Activated CD4-positive, alpha-beta T cell treated with anti-CD3 and anti-CD28 coated beads, Interleukin-10, Interleukin-2, amounts not matched to agents 100 ng/mL and 50 ng/mL, durations not matched to agents 16 hours and 8 hours (primary cell): ENCODE measurements around the gene TCF20.

Source experiments
- DNase-seq: peaks from one replicate; pipeline ENCODE4 v3.0.0-alpha.2; 2020

Gene TCF20

DNA sequence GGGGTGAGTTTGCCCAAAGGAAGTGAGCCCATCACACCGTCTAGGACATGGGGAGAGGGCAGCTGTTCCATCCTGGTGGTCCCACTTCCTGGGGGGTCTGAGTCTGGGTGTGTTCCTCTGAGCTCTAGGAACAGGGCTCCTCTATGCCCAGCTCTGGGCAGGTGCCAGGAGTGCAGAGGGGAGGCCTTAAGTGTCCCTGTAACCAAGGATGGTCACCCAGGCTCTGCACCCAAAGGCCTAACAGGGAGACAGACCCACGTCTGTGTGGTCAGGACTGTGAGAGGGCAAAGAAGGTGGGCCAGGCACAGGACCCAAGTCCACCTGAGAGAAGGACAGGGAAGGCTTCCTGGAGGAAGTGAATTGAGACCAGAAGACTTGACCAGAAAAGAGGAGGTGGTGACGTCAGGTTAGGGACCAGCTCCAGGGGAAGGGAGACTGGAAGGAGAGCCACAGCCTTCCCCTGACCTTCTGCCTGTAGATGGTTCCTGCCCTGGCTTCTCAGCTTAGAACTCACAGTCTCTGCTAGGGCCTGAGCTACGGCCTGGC is 11.3 kb upstream of the TCF20 start:
- DNase-seq, result no peak

DNA sequence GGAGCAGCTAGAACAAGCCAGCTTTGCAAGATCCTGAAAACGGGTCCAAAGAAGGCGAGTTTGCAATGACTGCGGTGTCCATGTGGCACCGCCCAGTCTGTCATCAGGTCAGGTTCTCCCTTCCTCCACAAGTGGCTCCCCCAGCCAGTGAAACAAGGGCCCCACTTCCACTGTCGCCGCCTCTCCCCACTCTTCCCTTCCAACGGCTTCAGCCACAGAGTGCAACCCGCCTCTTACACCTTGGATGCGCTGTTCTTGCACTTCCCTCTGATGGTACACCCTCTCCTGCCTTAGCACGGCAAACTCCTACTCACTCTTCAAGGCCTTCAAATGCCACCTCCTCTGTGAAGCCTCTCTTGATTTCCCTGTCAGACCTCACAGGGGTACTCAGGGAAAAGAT is 10.8 kb upstream of the TCF20 start:
- DNase-seq, result no peak

DNA sequence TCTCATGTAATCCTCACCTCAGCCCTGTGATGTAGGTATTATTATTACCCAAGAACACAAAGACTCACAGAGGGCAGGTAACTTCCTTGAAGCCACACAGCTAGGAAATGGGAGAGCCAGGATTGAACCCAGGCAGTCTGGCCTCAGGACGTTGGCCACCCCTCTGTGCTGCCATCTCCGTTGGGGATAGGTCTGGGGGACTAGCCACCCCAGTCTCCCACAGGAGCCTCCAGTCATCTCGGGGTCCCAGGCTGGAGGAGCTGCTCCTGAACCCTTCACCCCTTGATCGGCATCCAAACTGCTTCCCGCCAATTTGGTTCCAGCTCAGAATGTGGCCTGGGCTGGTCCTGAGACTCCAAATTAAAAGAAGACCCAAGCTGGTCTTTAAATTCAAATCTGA is 10.4 kb upstream of the TCF20 start:
- DNase-seq, result no peak

DNA sequence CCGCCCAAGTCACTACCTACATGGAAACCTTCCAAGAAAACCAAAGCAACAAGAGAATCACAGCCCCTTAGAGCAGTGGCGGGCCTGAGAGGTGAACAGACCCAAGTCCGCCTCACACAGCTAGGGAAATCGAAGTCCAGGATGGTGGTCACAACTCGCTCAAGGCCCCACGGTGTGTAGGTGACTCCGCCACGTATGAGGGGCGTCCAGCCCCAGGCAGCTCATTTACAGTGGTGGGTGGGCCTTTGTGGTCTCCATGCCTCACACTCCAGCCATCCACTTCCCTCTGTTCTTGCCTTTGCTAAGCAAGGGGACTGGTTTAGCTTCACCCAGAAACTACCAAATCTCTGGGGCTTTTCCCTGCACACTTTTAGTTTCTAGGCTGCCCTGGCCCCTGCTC is 9.7 kb upstream of the TCF20 start:
- DNase-seq, result no peak

DNA sequence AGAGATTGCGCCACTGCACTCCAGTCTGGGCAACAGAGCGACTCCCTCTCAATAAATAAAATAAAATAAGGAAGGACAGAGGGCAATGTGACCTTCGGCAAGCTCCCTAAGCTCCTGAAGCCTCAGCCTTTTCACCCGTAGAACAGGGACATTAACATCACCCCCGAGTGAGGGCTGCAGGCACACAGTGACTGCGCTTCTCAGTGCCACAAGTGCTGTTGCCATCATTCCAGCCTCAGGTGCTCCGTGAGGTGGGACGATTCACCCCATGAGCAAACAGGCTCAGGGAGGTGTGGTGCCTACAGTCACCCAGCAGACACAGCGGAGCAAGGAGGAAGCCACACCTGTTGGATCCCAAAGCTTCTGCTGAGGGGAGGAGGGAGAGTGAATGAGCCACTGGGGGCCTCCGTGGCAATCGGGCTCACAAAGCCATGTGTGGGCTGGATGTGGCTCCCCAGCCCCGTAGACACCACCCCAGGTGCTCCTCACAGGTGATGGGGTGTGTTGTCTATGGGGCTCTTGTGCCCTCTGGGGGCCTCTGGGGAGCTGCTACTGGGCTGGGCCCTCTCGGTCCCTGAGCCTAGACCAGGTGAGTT is 9.1 kb upstream of the TCF20 start:
- DNase-seq, result no peak

DNA sequence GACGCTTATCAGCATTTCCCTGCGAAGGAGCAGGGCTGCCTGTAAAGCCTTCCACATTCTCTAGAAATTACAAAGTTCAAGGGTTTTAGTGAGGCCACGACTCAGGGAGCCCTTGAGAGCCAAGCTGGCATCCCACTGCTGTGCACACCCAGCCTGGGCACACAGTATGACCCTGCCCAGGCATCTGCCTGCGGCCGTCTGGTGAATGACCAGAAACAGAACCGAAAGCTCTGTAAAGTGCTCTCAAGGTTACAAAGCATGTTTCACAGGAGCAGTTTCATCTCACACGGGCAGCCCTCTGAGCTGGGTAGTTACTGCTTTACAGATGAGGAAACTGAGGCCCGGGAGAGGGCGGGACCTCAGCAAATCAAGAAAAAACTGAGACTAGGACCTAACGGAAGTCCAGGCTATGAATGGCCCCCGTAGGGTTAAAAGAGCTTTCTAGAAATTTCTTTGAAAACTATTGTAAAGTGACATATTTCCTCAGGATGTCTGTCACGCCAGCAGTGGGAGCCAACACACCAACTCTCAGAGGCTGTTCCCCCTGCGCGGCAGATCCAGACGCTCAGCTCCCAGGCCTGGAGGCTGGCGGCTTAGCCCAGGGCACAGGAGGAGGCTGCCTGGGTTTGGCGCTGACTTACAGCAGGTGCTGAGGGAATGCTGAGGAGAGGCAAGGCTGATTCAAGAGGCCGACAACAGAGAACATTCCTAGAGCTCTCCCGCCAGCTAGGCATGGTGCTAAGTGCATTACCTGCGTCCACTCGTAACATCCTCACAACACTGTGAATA is 7.7 kb upstream of the TCF20 start:
- no peak for DNase-seq

DNA sequence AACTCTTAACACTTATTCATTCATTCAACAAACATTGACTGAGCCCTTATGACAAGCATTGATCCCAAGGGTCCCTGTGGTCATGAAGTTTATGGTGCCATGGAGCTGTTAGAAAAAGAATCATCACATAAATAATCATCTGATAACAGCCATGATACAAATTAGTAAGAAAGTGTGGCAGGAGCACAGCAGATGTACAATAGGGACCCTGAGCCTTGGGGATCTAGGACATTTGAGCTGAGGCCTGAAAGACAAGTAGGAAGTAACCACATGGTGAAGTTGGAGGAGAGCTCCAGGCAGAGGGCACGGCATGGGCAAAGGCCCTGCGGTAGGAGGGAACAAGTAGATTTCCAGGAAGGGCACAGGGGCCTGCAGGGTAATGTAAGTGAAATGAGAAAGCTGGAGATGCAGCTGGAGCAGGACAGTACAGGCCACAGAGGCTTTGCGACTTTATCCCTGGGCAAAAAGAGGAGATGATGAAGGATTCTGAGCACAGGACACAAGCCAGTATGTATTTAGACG is 6.8 kb upstream of the TCF20 start:
- DNase-seq, result no peak

DNA sequence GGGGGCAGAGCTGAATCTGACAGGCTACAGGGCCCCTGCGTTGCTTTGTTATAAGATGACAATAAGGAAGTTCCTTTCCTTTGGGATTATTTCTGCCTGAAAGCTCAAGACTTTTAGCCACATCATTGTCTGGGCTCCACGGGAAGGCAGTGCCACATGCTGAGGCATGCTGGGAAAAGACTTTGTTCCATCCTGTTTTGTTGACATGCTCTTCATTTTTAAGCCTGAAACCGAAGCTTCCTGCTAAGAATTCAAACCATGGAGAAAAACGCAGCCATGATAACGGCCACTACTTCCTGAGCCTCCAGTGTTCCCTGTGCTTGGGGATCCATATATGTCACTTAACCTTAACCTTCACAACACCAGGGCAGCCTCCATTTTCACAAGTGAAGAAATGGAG is 5.5 kb upstream of the TCF20 start:
- DNase-seq, result no peak

DNA sequence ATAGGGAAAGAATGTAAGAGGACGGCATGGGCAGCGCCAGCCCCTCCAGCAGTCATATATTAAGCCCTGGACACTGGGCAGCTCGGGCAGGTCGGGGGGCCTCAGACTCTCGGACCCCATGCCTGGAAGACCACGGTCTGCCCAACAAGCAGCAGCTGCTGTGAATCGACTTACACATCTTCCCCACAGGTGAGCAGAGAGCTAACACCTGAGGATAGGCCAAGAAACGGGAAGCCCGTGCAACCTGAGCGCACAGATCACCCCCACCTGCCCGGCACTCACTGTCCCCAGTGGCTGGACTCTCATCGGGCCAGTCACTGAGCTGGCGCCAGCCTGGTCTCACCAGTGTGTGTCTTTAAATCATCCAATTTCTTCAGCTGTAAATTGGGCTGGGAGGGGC is 4.7 kb upstream of the TCF20 start:
- no peak for DNase-seq

DNA sequence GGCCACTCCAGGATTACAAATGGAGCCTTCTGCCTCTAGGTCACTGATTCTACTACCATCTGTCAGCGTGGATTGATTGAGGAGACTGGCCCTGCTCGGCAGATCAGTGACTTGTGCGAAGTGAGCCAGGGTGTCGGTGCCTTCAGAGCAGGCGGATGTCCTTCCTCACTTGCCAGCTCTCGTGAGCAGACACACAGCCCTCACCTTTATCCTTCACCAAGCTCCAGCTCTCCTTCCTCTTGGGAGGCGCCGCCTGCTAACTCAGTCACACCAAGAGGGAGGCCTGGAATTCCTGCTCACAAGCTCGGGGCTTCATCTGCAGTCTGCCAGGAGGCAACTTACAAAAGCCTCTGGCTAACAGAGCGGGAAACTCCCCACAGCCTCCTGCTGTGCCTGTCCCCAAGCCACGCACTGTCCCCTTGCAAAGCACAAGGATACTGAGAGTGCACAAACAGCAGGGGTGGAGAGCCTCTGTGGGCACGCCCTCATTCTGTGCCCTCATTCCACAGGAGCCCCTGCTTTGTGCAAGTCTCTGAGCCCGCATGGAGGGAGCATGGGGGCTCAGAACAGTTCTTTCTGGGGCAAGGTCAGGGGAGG is 3.5 kb upstream of the TCF20 start:
- DNase-seq, result no peak

DNA sequence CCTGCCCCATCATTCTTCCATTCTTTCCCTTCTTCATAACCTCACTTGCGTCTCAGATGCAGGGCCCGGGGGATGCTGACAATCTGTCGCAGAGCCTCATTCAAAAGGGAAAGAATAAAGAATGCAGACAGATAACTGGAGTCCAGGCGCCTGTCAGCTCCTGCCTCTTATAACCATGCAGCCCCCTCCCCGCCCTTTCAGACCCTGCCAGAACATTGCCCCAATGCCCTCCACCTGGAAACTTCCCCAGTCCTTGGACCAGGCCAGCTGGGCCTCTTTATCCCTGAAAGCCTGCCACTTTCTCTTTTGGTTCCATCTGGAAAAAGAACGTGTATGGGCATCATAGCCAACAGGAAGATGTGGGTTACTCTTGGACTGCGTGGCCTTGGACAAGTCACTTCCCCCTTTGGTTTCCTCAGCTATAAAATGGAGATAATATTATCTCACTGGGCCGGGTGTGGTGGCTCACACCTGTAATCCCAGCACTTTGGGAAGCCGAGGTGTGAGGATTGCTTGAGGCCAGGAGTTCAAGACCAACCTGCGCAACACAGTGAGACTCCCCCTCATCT is 2.1 kb upstream of the TCF20 start:
- no peak for DNase-seq

DNA sequence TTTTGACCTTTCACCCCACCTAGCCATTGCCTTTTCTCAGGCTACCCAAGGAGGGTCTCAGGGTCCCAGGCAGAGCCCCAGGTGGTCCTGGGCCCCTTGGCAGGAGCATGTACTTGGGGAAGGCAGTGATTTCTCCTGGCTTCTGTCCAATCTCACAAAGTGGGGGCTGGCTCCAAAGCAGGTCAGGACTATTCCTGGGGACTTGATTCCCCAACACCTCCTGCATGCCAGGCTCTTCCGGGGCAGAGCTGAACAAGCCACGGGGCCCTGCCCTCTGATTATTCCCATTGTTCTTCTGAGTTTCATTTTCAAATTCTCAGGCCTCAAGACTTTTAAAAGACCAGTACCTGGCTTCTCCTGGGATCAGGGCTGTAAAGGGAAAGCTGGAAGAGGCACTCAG is 1.5 kb upstream of the TCF20 start:
- DNase-seq, result no peak

DNA sequence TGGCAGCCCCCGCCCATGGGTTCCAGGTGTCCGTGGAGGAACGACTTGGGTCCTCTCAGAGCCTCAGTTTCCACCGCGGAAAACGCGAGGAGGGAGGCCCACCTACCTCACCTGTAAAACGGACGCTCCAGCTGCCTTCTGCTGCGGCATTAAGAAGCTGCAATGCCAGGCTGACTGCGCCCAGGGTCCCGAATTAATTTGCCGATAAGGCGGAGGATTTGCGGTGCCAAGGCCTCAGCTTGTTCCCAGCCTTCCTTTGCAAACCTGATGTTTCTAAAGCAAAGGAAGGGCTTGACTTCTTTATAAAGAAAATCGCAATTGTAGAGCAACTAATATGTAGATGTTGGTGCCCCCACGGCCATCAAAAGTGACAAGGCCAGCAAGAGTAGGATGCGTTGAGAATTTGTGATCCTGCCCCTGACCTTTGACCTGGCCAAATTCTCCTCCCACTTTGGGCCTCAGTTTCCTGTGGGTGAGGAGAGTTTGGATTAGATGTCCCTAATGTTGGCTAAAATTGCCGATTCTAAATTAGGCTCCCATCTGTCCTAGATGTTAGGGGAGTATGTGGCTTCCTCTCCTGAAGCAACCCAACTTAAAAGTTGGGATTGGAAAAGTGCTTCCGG is 849 bp upstream of the TCF20 start:
- DNase-seq, result no peak

DNA sequence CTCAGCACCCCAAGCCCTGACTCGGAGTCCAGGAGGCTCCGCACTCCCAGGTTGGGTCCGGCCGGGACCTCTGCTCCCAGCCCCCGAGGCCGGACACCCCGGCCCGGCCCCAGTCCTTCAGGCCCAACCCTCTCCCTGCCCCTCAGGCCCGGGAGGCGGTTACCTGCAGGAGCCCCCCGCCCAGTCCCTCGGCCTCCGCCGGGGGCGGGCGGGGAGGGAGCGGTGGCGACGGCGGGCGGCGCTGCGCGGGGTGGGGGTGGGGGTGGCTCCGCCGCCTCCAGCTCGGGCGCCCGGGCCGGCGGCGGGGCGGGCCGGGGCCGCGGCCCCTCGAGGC is 310 bp downstream of the TCF20 start:
- peak; percentile 24 for DNase-seq

DNA sequence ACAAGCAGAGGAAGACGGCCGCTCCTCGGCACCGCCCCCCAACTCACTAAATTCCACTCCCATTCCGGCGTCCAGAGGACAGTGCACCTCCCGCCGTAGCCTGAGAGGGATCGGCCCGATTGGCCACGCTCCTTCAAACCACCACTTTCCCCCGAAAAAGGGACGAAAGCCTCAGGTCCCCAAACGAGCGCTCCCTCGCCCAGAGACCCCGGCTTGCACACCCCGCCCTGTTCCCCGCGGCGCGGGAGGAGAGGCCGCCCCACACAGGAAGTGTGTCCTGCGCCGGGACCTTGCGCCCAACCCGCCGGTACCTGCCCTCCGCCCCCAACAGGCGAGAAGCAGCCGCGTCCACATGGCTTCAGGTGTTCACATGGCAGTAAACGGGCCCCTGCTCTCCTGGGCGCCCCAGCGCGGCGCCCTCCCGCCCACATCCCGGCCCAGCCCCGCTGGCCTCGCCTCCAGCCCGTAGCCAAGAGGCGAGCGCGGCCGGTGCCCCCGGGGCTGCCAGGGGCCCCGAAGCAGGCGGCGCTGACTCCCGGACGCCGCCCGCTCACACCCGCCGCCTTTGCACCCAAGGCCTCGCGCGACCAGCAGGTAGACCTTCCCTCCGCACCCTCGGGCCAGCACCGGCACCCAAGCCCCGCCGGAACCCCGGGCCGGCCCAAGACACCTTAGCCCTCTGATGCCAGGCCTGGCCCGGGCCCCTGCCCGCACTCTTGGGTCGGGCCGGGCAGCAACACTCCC is 849 bp downstream of the TCF20 start:
- DNase-seq, result peak; percentile 82

DNA sequence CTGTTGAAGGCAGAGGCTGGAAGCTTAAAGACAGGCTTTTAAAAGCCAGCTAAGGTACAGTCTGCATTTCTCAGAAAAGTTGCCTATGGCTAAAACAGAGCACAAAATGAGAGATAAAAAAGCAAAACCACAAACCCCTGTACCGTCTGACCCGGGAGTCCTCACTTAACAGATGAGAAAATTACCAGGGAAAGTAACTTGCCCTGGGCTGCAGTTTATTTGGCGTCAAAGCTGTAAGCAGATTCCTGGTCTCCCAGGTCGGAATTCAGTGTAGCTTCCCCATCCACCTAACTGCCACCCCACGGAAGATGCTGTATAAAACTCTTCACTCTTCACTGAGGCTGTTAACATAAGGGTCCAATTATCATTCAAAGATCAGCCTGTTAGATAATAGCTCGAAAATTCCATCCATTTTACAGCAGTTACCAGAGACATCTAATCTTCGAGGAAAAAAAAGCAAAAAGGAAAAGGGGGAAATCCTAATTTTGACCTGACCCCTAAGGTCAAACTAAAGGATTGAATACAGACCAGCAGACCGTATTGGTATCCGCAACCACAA is 1.5 kb downstream of the TCF20 start:
- no peak for DNase-seq

DNA sequence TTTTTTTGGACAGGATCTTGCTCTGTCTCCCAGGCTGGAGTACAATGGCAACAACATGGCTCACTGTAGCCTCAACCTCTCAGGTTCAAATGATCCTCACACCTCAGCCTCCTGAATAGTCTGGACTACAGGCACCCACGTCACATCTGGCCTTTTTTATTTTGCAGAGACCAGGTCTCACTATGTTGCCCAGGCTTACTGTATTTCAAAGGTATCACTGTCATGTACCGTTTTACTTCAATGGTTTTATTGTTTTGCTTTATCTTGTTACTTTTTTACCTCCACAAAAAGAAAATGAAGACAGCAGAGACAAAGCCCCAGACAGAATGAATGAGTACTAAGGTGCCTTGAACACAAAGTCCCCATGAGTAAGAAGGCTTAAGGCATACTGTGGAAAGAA is 5.1 kb downstream of the TCF20 start:
- DNase-seq, result no peak

DNA sequence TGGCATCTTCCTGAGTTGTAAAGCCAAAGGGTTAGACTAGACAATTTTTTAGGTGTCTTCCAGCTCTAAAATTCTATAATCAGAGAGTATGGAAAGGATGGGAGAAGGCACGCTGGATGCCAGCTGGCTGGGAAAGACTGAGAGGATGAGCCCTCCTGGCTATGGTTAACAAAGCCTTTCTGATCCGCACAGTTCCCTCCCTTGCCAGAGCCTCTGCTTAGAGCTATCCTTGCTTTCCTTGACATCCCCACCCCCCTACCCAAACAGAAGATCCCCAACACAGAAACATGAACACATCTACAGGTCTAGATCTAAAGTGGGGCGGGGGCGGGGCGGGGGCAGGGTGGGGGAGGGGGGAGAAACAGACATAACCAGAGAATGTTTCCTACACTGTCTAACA is 6.5 kb downstream of the TCF20 start:
- no peak for DNase-seq

DNA sequence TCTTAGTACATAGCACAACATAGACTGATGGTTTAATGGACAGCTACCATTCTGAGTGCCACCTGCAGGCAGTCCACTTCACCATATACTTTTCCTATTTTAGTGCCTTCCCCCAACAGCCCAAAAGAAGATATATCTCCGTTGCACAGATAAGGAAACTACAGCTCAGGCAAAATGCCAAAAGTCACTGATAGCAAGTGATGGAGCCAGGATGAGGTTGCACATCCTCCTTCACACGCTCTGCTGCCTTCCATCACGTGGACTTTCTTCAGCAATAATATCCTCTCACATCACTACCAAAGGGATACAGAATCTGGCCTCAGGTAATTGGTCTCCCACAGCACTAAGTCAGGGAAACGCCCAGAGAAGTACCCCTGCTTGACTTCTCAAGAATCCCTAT is 7.5 kb downstream of the TCF20 start:
- DNase-seq, result no peak

DNA sequence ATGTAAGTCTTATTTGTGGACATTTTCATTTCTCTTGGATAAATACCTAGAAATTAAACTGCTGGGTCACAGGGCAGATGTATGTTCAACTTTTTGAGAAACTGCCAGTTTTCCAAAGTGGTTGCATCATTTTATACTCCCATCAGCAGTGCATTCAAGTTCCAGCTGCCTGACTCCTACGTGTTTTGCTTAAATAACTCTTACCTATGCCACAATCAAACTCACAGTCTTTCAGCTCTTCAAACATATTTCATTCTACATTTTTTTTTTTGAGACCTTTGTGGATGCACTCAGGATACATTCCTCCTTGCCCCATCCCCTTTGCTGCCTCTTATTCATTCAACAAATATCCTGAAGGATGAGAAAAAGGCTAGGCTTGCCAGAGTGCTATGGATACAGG is 9.2 kb downstream of the TCF20 start:
- no peak for DNase-seq

DNA sequence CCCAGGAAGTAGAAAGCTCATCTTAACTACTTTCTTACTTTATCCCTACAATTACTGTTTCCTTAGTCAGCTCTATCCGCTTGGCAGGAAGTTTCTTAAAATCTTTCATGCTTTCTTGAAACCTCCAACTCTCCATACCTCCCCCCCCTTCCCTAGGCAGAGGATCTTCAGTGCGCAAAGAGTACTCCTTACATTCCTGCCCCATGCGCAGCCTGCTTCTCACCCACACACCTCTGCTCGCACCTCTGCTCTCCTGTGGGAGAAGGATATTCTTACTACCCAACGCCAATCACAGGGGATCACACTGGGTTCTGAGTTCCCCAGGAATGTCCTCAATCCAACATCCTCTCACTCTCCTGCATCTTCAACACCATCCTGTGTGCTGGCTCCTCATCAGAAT is 12.3 kb downstream of the TCF20 start:
- DNase-seq, result no peak

DNA sequence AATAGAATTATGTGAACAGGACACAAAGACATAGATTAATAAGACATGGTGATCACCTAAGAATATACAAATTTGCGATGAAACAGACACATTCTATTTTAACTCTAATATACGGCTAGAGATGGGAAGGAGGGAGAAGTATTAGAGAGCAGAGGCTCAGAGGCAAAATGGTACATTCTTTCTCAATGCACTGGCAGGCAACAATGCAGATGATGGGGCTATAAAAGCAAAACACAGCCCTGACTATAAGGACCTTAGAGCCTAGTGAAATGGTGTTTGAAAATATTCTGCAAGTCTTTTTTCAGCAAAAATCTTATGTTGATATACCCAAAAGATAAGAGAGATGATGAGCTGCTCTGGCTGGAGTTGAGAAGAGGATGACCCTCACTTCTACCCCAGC is 13.1 kb downstream of the TCF20 start:
- DNase-seq, result no peak
